Measurements from ENCODE around the gene ZC2HC1B.

DNA sequence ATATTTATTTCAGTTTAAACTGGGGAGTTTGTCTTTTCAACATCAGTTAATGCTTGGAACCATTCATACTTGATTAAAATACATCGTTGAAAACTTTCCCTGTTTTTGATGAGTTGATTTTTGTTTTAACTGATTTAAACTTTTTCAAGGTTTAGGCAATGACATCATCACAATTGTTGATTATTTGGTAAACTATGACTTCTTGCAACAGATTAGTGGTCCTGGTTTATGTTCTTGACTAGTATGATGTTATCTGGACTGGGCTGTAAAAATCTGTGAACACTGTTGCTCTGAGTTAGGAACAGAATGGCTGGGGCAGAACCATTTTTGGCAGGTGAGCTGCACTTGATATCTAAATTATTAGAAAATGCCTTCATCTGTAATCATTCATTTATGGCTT is at the start of gene ZC2HC1B:
- TF ChIP-seq CTCF (IDR thresholded peaks at IDR 0.05) (no peak), EZH2 (IDR thresholded peaks at IDR 0.05) (no peak)
